DOHH2 (cell line): ENCODE results near the gene SMARCD2.

Experiments used
- CTCF ChIP-seq: fragments of 200-600 bp; sonication (generic); IDR thresholded peaks from one replicate; pipeline ENCODE4 v1.5.1; 2014; ENCODE audit warnings: antibody characterized with exemption, mild to moderate bottlenecking, low read depth, low read length; ENCODE audit not compliant: poor library complexity, severe bottlenecking
- EZH2phosphoT487 ChIP-seq: fragments of 200-600 bp; sonication (generic); IDR thresholded peaks from 2 replicates; pipeline ENCODE4 v1.6.1; 2017; ENCODE audit warnings: borderline replicate concordance, mild to moderate bottlenecking, antibody characterized with exemption, low read length, moderate library complexity, mixed read lengths

GRCh38 chr17:63819585-63820537 lies 22.6 kb downstream of the SMARCD2 start:
- TF ChIP-seq CTCF = no peak
- no peak for TF ChIP-seq EZH2phosphoT487
